Parathyroid adenoma (tissue), 2 donors: Measurements from ENCODE around the gene NEK1.
"Not testable (repeated sequence)": the region's sequence is repeated elsewhere in the genome, so short reads cannot be mapped to it uniquely, and the experiment has no call there.

Experiments used
- H2AFZ ChIP-seq: fragments of 300-600 bp; sonication (generic); one replicate; pipeline ENCODE4 v1.7.0; 2017; ENCODE audit warnings: antibody characterized with exemption, mild to moderate bottlenecking
- H3K27ac ChIP-seq: fragments of 300-600 bp; sonication (generic); one replicate; pipeline ENCODE4 v1.7.0; 2017
- H3K27me3 ChIP-seq: fragments of 300-600 bp; sonication (generic); one replicate; pipeline ENCODE4 v1.7.0; 2017; ENCODE audit warnings: low read length; ENCODE audit not compliant: control insufficient read depth, insufficient read depth
- H3K36me3 ChIP-seq: fragments of 300-600 bp; sonication (generic); one replicate; pipeline ENCODE4 v1.7.0; 2017; ENCODE audit warnings: low read length; ENCODE audit not compliant: control insufficient read depth, insufficient read depth
- H3K4me1 ChIP-seq: fragments of 300-600 bp; sonication (generic); one replicate; pipeline ENCODE4 v1.7.0; 2017; ENCODE audit warnings: control low read depth
- H3K4me2 ChIP-seq: fragments of 300-600 bp; sonication (generic); one replicate; pipeline ENCODE4 v1.7.0; 2017; ENCODE audit warnings: low read length
- H3K4me3 ChIP-seq: fragments of 300-600 bp; sonication (generic); one replicate; pipeline ENCODE4 v1.7.0; 2017; ENCODE audit warnings: low read depth, low read length
- H3K79me2 ChIP-seq: fragments of 300-600 bp; sonication (generic); one replicate; pipeline ENCODE4 v1.7.0; 2017; ENCODE audit warnings: control low read depth
- H3K9ac ChIP-seq: fragments of 300-600 bp; sonication (generic); one replicate; pipeline ENCODE4 v1.7.0; 2017; ENCODE audit warnings: mild to moderate bottlenecking
- H3K9me3 ChIP-seq: fragments of 300-600 bp; sonication (generic); one replicate; pipeline ENCODE4 v1.7.0; 2017; ENCODE audit warnings: low read length; ENCODE audit not compliant: control insufficient read depth
- CTCF ChIP-seq: fragments of 300-600 bp; sonication (generic); IDR thresholded peaks from one replicate; pipeline ENCODE4 v1.7.0; 2017; ENCODE audit warnings: antibody characterized with exemption, mild to moderate bottlenecking
- donor health status: primary hyperparathyroidism.

Gene NEK1

GRCh38 chr4:169460081-169460480 lies 152.3 kb downstream of the NEK1 start:
- H3K4me1 ChIP-seq = no peaks in the 10 kb centered on the region
- H3K9ac ChIP-seq = no peak overlapping the region
- no peaks in the 10 kb centered on the region for H3K36me3 ChIP-seq
- no peak overlapping the region for H3K27ac ChIP-seq
- TF ChIP-seq CTCF = no peak
- H3K4me2 ChIP-seq = no peak overlapping the region
- no peaks in the 10 kb centered on the region for H3K27me3 ChIP-seq
- H3K9me3 ChIP-seq = no peaks in the 10 kb centered on the region
- H2AFZ ChIP-seq = no peak overlapping the region
- H3K4me3 ChIP-seq = no peak overlapping the region
- no peaks in the 10 kb centered on the region for H3K79me2 ChIP-seq

GRCh38 chr4:169458575-169458974 lies 153.8 kb downstream of the NEK1 start:
- Histone ChIP-seq H3K79me2 (no peaks in the 10 kb centered on the region), H3K4me3 (no peak overlapping the region), H3K27me3 (no peaks in the 10 kb centered on the region), H3K36me3 (no peaks in the 10 kb centered on the region), H2AFZ (no peak overlapping the region), H3K27ac (no peak overlapping the region), H3K9me3 (no peaks in the 10 kb centered on the region), H3K4me2 (no peak overlapping the region), H3K9ac (no peak overlapping the region), H3K4me1 (no peaks in the 10 kb centered on the region)
- TF ChIP-seq CTCF = no peak

GRCh38 chr4:169452644-169453043 lies 159.7 kb downstream of the NEK1 start:
- H3K9me3 ChIP-seq, H3K9ac ChIP-seq, H2AFZ ChIP-seq, H3K27ac ChIP-seq, H3K79me2 ChIP-seq, H3K27me3 ChIP-seq, H3K4me3 ChIP-seq, H3K4me2 ChIP-seq, H3K36me3 ChIP-seq, H3K4me1 ChIP-seq: not testable (repeated sequence)

GRCh38 chr4:169448935-169449334 lies 163.4 kb downstream of the NEK1 start:
- H2AFZ ChIP-seq, H3K36me3 ChIP-seq, H3K79me2 ChIP-seq, H3K9me3 ChIP-seq, H3K27ac ChIP-seq, H3K4me2 ChIP-seq, H3K9ac ChIP-seq, H3K4me1 ChIP-seq, H3K4me3 ChIP-seq, H3K27me3 ChIP-seq: not testable (repeated sequence)

- no peak overlapping the region for H3K27ac ChIP-seq
- no peak overlapping the region for H3K9ac ChIP-seq
- H3K9me3 ChIP-seq = no peaks in the 10 kb centered on the region
- TF ChIP-seq CTCF = no peak
- no peaks in the 10 kb centered on the region for H3K4me1 ChIP-seq
- H3K4me2 ChIP-seq = no peak overlapping the region
- H3K79me2 ChIP-seq = no peaks in the 10 kb centered on the region
- H3K4me3 ChIP-seq = no peak overlapping the region
- no peaks in the 10 kb centered on the region for H3K27me3 ChIP-seq
- H2AFZ ChIP-seq = no peak overlapping the region
- H3K36me3 ChIP-seq = no peaks in the 10 kb centered on the region
Observed at GRCh38 chr4:169446824-169447223, 165.6 kb downstream of the NEK1 start.

GRCh38 chr4:169443748-169444147 lies 168.6 kb downstream of the NEK1 start:
- no peaks in the 10 kb centered on the region for H3K4me1 ChIP-seq
- no peak overlapping the region for H3K4me2 ChIP-seq
- H3K27ac ChIP-seq = no peak overlapping the region
- TF ChIP-seq CTCF = no peak
- no peaks in the 10 kb centered on the region for H3K27me3 ChIP-seq
- no peak overlapping the region for H3K9ac ChIP-seq
- no peak overlapping the region for H2AFZ ChIP-seq
- H3K79me2 ChIP-seq = peaks cover 2% of the 10 kb centered on the region
- H3K9me3 ChIP-seq = no peaks in the 10 kb centered on the region
- no peaks in the 10 kb centered on the region for H3K36me3 ChIP-seq
- no peak overlapping the region for H3K4me3 ChIP-seq
